Ishikawa (cell line): Measurements from ENCODE around the gene NOS2.

Source experiments
- CEBPB ChIP-seq: IDR thresholded peaks from 2 replicates; pipeline ENCODE4 v1.6.1; 2012
- CREB1 ChIP-seq: IDR thresholded peaks from 2 replicates; pipeline ENCODE4 v1.6.1; 2012; ENCODE audit warnings: low read depth
- EGR1 ChIP-seq: IDR thresholded peaks from 2 replicates; pipeline ENCODE4 v1.6.1; 2012
- EP300 ChIP-seq: IDR thresholded peaks from 2 replicates; pipeline ENCODE4 v1.6.1; 2012; ENCODE audit warnings: borderline replicate concordance
- FOXM1 ChIP-seq: IDR thresholded peaks from 2 replicates; pipeline ENCODE4 v1.6.1; 2012; ENCODE audit warnings: low read depth, borderline replicate concordance
- MAX ChIP-seq: IDR thresholded peaks from 2 replicates; pipeline ENCODE4 v1.6.1; 2012
- NFIC ChIP-seq: IDR thresholded peaks from 2 replicates; pipeline ENCODE4 v1.6.1; 2012
- RAD21 ChIP-seq: IDR thresholded peaks from 2 replicates; pipeline ENCODE4 v1.6.1; 2012; ENCODE audit warnings: low read depth
- REST ChIP-seq: IDR thresholded peaks from 2 replicates; pipeline ENCODE4 v1.6.1; 2012; ENCODE audit warnings: low read depth, mild to moderate bottlenecking
- TAF1 ChIP-seq: IDR thresholded peaks from 2 replicates; pipeline ENCODE4 v1.6.1; 2012; ENCODE audit warnings: low read depth, mild to moderate bottlenecking
- TCF12 ChIP-seq: IDR thresholded peaks from 2 replicates; pipeline ENCODE4 v1.6.1; 2012; ENCODE audit warnings: low read depth
- TEAD4 ChIP-seq: IDR thresholded peaks from 2 replicates; pipeline ENCODE4 v1.6.1; 2012
- USF1 ChIP-seq: IDR thresholded peaks from 2 replicates; pipeline ENCODE4 v1.6.1; 2012
- YY1 ChIP-seq: IDR thresholded peaks from 2 replicates; pipeline ENCODE4 v1.6.1; 2012; ENCODE audit warnings: low read depth
- ZBTB7A ChIP-seq: IDR thresholded peaks from 2 replicates; pipeline ENCODE4 v1.6.1; 2012; ENCODE audit warnings: low read depth

Gene NOS2

GRCh38 chr17:27810902-27811557 is 10.7 kb upstream of the NOS2 start:
- no peak for TF ChIP-seq CREB1
- TF ChIP-seq USF1, result no peak
- no peak for TF ChIP-seq EP300
- no peak for TF ChIP-seq RAD21
- no peak for TF ChIP-seq TCF12
- TF ChIP-seq REST, result no peak
- TF ChIP-seq FOXM1, result no peak
- no peak for TF ChIP-seq CEBPB
- no peak for TF ChIP-seq YY1
- TF ChIP-seq NFIC, result no peak
- no peak for TF ChIP-seq MAX
- TF ChIP-seq TEAD4, result no peak
- no peak for TF ChIP-seq TAF1
- no peak for TF ChIP-seq ZBTB7A
- TF ChIP-seq EGR1, result no peak

- TF ChIP-seq RAD21, result no peak
- TF ChIP-seq MAX, result no peak
- no peak for TF ChIP-seq TAF1
- TF ChIP-seq YY1, result no peak
- no peak for TF ChIP-seq CEBPB
- TF ChIP-seq CREB1, result no peak
- no peak for TF ChIP-seq NFIC
- TF ChIP-seq EGR1, result no peak
- no peak for TF ChIP-seq TCF12
- no peak for TF ChIP-seq FOXM1
- TF ChIP-seq EP300, result no peak
- no peak for TF ChIP-seq REST
Observed at GRCh38 chr17:27810211-27810901, 10.0 kb upstream of the NOS2 start.

GRCh38 chr17:27809555-27809954 is 9.2 kb upstream of the NOS2 start:
- no peak for TF ChIP-seq CEBPB
- TF ChIP-seq USF1, result no peak
- no peak for TF ChIP-seq FOXM1
- no peak for TF ChIP-seq NFIC
- TF ChIP-seq TAF1, result no peak
- TF ChIP-seq RAD21, result no peak
- TF ChIP-seq YY1, result no peak
- no peak for TF ChIP-seq CREB1
- no peak for TF ChIP-seq ZBTB7A

- no peak for TF ChIP-seq NFIC
Observed at GRCh38 chr17:27808628-27809027, 8.3 kb upstream of the NOS2 start.

- TF ChIP-seq EP300 (no peak), FOXM1 (no peak), RAD21 (no peak), CEBPB (no peak), USF1 (no peak), EGR1 (no peak), YY1 (no peak), ZBTB7A (no peak), MAX (no peak), NFIC (no peak), TEAD4 (no peak), CREB1 (no peak), TAF1 (no peak), REST (no peak)
Observed at GRCh38 chr17:27807567-27808470, 7.5 kb upstream of the NOS2 start.
